Forelimb muscle (tissue), 1 donor: ENCODE data around the gene UTS2B. TPM values are rescaled to one million over a fixed set of nuclear protein-coding genes. Genes with fewer than 3 reads are reported as not detected.

ENCODE experiments used
- DNase-seq: peaks from one replicate; pipeline ENCODE4 v3.0.0-alpha.2; 2013; ENCODE audit warnings: low read depth
- polyA plus RNA-seq: library from polyadenylated mRNA; unstranded; fragments of 120-200 nt; gene quantifications from one replicate; pipeline ENCODE4 v1.2.1, GENCODE V29; 2013; ENCODE audit not compliant: insufficient read length

The UTS2B gene
- polyA plus RNA-seq, 1 donor, result 0.14 TPM

DNA sequence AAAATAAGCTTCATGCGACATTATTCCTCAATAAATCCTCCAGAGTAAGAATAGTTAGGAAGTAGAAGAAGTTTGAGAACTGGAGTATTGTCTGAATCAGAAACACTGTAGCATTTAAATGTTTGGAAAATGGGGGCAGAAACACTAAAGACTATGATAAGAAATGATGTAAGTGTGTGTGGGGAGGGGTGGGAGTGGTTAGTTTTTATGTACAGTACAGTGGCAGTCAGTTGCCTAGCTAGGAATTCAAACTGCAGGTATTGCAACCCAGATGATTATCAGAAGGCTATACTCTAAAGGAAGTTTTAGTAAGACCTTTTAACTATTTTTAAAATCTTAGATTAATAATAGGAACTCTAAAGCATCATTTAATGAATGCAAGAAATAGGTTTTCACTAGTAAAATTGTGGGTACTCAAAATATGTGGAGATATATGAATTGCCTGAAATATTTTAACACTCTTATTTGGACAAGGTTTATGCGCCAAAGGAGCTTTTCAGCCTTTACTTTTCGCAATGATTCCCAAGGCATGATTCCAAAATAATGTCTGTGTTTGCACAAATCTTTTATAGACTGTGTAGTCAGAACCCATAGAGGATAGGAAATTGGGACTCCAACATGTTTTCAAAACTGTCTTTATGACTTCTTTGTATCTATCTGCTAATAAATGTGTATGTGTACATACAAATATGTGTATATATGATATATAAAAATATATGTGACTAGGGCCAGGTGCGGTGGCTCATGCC, 9.1 kb downstream of the UTS2B start:
- no peak for DNase-seq

DNA sequence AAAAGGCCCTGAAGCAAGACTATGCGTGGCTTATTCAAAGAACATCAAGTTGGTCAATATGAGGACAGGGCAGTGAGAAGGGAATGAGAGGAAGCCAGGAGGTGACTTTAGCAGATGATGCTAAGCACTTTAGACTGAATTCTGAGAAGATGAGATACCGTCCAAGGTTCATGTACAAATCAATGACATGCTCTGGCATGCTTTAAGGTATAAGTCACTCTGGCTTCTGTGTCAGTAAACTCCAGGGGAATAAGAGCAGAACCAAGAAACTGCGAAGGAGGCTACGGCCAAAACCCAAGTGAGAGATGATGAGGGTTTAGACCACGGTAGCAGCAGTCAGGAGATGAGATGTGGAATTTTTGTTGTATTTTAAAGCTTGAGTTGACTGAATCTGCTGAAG, 10.0 kb downstream of the UTS2B start:
- no peak for DNase-seq

DNA sequence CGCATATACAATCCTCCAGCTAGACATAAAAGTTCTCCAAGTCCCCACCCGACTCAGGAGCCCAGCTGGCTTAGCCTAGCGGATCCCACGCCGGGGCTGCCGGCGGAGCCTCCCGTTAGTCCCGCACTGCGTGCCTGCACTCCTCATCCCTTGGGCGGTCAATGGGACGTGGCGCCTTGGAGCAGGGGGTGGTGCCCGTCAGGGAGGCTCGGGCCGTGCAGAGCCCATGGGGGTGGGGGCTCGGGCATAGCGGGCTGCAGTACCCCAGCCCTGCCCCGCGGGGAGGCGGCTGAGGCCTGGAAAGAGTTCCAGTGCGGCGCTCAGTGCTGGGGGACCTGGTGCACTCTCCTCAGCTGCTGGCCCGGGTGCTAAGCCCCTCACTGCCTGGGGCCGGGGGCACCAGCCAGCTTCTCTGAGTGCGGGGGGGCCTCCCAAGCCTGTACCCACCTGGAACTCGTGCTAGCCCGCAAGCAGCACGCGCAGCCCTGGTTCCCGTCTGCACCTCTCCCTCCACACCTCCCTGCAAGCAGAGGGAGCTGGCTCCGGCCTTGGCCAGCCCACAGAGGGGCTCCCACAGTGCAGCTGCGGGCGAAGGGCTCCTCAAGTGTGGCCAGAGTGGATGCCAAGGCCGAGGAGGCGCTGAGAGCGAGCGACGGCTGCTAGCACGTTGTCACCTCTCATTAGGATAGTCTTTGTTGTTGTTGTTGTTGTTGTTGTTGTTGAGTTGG, 13.3 kb downstream of the UTS2B start:
- no peak for DNase-seq

DNA sequence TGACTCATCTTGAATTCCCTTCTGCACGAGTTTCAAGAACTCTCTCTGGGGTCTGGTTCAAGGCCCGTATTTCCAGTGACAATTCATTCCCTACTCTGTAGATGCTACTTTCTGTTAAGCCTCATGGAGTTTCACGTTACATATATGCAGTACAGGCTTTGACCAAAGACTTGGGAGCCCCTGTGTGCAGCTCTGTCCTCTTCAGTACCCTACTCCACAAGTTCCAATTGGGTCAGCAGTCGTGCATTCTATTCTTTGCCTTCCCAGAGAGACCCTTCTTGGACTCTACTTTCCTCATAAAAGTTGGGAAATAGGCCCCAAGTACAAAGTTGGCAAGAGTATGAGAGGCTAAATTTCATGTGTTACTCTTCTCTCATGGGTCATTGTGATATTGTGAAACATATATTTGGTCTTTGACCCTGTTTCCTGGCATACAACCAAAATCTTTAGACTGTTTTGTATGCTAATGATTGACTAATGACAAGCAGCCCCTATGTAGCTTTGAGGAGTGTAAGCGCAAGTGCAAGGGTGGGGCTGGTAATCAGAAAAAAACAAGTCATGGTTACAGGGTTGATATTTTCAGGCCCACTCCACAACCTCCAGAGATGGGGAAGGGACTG, 16.1 kb downstream of the UTS2B start:
- DNase-seq, result no peak

DNA sequence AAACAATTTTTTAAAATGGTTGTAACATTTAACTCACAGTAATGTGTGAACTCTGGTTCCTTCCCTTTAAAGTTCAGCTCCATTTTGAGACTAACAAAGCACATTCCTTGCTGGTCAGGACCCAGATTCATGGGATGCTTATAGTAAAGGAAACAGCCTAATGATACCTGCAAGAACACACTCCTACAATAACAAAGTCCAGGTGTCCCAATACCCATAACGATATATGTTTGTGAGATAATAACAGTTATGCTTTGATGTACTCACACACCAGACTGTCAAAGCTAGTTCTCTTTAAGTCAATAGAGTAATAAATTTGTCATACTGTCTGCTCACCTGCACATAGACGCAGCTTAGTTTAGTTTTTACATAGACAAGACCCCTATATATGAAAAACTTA, 17.0 kb downstream of the UTS2B start:
- no peak for DNase-seq

DNA sequence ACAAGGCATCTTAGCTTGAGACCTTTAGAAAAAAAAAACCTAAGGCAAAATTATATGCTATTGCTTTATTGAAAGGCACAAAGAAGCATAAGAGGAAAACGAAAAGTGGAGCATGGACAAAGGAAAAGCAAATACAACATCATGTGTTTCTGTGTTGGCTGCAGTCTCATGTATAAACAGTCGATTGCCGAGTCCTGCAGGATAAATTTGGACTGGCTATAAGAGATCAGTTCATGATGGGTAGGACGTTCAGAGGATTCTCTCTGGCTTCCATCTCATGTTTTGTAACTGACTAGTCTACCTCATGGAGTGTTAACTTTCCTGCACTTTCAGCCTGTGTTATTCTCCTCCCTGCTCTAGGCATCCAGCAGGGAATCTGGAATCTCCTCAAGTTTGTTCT, 23.0 kb downstream of the UTS2B start:
- no peak for DNase-seq

DNA sequence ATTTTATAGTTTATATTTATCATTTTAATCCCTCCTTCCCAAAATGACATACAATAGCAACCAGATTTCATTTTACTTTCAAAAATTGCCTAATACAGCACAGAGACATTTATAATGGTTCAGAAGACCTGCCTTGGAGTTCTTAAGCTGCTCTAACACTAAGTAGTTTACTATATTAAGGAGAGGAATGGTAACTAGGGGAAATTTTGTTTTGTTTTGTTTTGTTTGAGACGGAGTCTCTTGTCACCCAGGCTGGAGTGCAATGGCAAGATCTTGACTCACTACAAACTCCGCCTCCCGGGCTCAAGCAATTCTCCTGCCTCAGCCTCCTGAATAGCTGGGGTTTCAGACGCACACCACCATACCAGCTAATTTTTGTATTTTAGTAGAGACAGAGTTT, 23.9 kb downstream of the UTS2B start:
- no peak for DNase-seq

DNA sequence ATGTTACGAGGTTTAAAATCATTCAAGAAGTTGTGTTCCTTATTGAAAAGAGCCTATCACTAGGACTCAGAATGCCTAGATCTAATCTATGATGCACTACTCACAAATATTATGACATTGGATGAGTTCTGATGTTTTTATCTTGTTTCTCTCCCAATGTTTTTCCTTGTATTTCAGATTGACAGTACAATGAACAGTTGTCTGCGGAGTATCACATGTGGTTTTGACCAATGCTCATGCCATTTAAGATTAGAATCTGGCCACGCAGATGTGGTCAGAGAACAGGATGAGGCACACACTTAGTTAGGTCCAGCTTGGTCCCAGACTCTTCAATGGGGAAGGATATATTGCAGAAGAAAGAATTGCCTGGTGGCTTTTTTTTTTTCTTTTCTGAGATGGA, 26.7 kb downstream of the UTS2B start:
- DNase-seq, result no peak

DNA sequence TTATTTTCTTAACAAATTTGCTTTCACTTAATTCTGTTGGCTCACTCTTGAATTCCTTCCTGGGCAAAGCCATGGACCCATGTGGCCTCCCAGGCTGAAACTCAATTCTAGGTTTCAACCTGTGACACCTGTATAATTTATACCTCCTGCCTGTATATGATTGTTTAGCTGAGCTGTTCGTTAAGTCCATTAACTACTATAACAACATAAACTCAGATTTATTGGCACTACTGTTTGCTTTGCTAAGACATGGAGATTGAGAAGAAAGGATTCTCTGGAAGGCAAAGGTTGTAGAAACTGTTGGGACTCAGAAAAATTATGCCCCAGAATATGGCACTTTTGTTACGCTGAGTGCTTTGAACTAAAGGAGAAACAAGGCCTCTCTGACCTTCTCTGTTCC, 27.9 kb downstream of the UTS2B start:
- no peak for DNase-seq

DNA sequence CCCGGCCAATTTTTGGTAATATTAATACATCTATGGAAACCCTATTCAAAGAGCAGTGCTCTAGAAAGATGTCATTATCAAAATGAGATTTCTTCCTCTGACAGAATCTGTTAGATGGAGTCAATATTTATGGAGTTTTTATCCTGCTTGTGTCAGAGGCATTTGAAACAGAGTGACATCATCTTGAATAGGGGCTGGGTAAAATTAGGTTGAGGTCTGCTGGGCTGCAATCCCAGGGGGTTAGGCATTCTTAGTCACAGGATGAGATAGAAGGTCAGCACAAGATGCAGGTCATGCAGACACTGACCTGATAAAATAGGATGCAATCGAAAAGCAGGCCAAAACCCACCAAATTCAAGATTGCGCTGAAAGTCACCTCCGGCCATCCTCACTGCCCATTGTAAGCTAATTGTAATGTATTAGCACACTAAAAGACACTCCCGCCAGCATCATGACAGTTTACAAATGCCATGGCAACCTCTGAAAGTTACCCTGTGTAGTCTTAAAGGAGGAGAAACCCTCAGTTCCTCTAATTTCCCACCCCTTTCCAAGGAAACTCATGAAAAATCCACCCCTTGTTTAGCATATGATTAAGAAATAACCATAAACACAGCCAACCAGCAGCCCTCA, 28.4 kb downstream of the UTS2B start:
- DNase-seq, result no peak

DNA sequence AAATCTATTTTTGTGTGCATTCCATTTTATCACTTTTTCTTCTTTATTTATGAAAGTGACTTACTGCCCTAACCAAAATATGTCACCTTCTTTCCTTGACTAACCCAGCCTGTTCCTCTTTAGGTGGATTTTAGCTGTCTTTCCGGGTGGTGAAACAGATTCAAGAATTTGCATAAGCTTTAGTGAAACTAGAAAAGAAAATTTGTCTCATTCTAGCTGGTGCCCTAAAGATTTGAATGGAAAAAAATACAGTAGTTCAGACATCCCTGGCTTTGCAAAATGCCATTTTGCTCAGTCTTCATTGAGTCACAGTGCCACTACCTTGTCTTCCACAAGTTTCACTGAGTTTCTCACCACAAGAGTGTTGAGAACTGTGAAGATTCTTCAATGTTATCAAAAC, 29.3 kb downstream of the UTS2B start:
- no peak for DNase-seq

DNA sequence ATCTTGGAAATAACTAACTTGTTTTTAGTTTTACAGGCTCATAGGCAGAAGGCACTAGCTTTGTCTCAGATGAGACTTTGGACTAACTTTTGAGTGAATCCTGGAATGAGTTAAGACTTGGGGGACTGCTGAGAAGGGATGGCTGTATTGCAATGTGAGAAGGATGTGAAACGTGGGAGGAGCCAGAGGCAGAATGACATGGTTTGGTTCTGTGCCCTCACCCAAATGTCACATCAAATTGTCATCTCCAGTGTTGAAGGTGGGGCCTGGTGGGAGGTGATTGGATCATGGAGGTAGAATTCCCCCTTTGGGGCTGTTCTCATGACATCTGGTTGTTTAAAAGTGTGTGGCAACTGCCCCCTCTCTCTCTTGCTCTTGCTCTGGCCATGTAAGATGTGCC, 29.9 kb downstream of the UTS2B start:
- DNase-seq, result no peak

DNA sequence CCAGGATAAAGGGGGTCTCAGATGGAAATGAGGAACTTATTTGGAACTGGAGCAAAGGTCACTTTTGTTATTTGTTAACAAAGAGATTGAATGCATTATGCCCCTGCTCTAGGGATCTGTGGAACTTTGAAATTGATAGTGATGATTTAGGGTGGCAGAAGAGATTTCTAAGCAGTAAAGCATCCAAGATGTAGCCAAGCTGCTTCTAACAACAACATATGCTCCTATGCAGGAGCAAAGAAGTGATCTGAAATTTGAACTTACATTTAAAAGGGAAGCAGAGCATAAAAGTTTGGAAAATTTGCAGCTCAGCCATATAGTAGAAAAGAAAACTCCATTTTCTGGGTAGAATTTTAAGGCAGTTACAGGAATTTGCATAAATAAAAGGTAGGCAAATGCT, 31.5 kb downstream of the UTS2B start:
- no peak for DNase-seq

DNA sequence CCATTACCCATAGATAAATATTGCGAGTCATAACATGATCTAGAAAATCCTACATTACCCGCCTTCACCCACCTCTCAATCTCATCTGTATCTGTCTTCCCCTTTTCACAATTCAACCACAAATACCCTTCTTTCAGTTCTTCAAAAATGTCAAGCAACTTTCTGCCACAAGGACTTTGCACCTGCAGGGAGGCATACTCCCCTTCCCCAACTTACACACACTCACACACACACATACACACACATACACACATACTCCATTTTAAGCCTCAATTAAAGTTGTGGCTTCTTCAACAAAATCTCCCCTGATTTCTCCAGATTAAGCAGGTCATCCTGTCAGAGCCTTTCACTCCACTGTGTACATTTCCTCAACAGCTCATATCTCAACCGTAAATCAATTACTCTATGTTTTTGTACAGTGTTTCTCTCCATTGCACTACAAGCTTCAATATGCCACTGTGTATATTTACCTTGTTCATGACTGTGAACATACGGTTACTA, 34.2 kb downstream of the UTS2B start:
- no peak for DNase-seq

DNA sequence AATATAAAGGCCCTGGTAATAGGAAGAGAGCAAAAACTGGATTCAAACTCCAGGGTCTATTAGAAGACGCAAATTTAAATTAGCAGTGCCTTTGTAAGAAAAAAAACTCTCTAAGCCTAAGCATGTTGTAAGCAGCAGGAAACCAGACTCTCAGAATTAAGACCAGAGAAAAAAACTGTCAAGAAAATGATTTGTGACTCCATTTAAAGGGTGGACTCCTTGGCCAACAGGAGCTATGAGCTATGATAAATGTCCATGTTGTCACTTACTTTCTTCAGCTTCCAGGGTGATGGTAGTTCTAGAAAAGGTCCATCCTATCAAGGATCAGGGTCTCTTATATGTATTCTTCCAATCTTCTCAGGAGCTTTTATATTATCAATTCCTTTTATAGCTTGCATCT, 36.0 kb downstream of the UTS2B start:
- DNase-seq, result no peak

DNA sequence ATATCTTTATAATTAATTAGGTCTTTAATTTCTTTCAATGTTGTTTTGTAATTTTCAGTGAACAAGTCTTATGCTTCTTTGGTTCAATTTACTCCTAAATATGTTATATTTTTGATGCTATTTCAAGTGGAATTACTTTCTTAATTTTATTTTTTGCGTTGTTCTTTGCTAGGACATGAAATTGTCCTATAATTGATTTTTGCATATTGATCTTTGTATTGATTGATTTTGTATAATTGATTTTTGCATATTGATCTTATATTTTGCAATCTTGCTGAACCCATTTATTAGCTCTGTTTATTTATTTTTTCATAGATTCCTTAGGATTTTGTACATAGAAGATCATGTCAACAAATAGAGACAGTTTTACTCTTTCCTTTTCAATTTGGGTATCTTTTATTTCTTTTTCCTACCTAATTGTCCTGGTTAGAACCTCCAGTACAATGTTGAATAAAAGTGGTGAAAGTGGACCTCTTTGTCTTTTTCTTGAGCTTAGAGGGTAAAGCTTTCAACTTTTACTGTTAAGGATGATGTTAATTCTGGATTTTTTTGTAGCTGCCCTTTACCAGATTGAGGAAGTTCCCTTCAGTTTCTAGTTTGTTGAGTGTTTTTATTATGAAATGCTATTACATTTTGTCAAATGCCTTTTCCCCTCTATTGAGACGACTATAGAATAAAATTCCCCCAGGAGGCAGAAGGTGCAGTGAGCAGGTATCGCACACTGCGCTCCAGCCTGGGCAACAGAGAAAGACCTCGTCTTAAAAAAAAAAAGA, 37.9 kb downstream of the UTS2B start:
- no peak for DNase-seq

DNA sequence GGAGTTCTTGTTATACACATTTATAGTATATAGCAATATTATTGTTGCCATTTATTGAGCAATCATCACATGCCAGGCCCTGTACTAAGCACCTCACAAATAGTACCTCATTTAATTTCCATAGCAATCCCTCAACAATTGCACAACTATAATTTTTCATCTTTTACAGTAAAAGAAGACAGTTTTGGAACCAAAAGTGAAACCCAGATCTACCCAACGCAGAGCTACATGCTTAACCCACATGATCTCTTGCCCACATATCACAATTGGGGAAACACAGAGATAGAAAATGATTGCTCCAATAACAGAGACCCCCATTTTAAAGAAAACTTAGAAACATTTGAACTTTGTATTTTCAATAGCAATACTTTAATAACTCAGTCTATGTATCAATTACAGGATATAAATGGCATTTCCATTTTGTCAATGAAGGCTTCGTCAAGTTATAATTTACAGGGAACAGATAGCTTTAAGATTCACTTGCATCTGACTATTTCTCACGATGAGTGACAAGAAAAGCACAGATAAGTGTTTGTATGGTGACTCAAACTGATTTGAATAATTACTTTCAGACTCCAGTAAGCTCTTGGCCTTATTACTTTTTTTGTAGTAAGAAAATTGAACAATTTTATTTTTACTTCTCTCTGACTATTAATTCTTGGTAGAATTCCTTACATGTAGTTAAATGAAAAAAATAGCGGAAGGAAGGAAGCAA, 39.9 kb downstream of the UTS2B start:
- no peak for DNase-seq

DNA sequence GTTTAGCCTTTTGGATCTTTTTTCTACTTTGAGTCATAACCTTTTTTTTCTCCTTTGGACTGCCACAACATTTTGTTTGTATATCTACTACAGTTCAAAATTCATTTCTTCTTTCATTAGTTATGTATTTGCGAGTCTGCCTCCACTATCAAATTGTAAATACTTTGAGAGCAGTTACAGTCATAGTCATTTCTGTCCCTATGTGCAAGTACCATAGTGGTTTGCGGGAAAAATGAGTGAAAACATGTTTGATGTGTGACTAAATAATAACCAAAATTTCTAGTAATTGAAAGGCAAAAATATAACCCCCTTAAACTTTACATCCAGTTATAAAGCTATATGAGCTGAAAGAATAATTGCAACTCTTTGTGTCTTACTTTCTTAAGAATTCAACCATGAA, 46.9 kb downstream of the UTS2B start:
- DNase-seq, result no peak

DNA sequence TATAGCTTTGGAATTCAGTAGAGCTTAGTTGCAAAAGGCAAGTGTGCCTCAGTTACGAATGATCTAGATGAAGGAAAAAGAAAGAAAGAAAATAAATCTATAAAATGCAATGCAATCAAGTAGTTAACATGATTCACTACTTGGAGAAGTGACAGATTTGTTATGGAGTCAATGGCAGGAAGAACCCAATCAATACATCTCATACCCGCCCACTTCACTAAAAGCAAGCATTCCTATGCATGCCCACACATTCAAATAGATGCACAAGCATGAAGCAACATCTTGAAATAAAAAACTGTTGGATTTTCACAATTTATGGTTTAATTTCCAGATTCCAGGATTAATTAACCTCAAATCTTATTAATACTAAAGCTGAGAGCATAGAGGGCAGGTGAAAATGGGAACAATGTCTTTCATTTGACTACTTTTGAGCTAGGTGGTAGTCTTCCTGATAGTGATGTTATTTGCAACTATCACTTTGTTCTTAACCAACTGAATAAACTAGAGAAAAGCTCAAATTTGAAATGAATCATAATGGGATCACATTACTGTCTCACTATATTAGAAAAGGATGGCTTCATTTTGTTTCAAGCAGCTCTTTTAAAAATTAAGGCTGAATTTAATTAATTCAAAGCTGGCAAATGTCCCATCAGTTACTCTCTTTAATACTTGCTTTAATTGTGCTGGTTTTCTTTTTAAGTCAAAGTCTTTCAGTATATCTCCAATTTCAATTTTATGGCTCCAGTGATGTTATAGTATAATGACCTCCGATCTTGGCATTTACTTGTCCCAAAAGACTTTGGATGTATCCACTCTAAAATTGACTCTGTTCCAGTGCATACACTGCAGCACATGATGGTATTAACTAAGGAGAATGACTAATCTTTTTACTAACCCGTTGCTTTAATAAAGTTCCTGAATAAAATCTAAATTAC, 47.8 kb downstream of the UTS2B start:
- DNase-seq, result no peak

DNA sequence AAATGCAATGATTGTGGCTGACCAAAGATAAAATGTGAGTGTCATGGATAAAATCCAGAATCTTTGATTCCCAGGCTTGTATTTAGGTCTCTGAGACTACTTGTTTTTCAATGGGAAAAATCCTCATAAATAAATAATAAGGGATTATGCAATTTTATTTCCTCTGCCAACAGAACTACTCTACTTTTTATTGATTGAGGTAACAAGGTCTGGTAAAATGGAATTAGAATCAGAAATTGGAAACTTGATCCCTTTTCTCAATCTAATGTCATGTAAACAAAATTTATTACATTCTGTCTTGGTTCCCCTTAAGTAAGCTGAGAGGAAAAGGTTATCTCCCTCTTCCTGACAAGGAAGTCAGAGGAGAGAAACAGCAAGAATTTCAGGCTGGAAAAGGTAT, 49.4 kb downstream of the UTS2B start:
- DNase-seq, result no peak
